ENCODE results near the gene TJP2. TPM values are rescaled to one million over a fixed set of nuclear protein-coding genes. Genes with fewer than 3 reads are reported as not detected.
A peak's percentile ranks its signal among the peaks of the same experiment; 100 is the strongest.

TJP2 gene
- total and polyA plus RNA-seq, 7 experiments from 2014 or later = 1.6 to 27.3 (median 11.3) TPM

- Mint-ChIP-seq H3K36me3 (peaks cover 13 to 56% (median 20%) of the 10 kb centered on the region in 5 donors), H3K27ac (no peak overlapping the region), H3K4me1 (no peaks in the 10 kb centered on the region), H3K9me3 (no peaks in the 10 kb centered on the region), H3K27me3 (no peaks in the 10 kb centered on the region), H3K4me3 (no peak overlapping the region)
- POLR2A ChIA-PET = no interaction called here
- intact Hi-C loops (cut with micrococcal nuclease) = no loop called here
- Histone ChIP-seq H3K4me1 (ENCODE audit: control insufficient read depth in 2 of 2, insufficient read depth in 2 of 2, low read length in 2 of 2) (no peaks in the 10 kb centered on the region), H3K9me3 (ENCODE audit: control insufficient read depth in 2 of 3, low read length in 3 of 3) (no peaks in the 10 kb centered on the region), H3K27ac (ENCODE audit: low read depth, low read length) (no peak overlapping the region), H3K4me3 (ENCODE audit: low read length) (no peak overlapping the region), H3K27me3 (ENCODE audit: control insufficient read depth in 2 of 2, insufficient read depth in 2 of 2, low read length in 2 of 2) (no peaks in the 10 kb centered on the region), H3K36me3 (ENCODE audit: control insufficient read depth in 2 of 3, insufficient read depth in 3 of 3, low read length in 3 of 3) (peaks cover 0 to 33% (median 0%) of the 10 kb centered on the region in 3 experiments)
- CTCF ChIA-PET = no interaction called here
- no peak for DNase-seq
- ATAC-seq = no peak
Observed at GRCh38 chr9:69249337-69249736, 75.3 kb downstream of the TJP2 start.

- Mint-ChIP-seq H3K4me3 (no peak overlapping the region), H3K4me1 (peaks cover 0 to under 1% (median 0%) of the 10 kb centered on the region in 7 donors), H3K9me3 (no peaks in the 10 kb centered on the region), H3K36me3 (peaks cover 13 to 52% (median 20%) of the 10 kb centered on the region in 5 donors), H3K27ac (peak overlapping the region in 1 of 9 donors; percentile 46), H3K27me3 (no peaks in the 10 kb centered on the region)
- Histone ChIP-seq H3K9me3 (ENCODE audit: control insufficient read depth in 2 of 3, low read length in 3 of 3) (no peaks in the 10 kb centered on the region), H3K4me3 (ENCODE audit: low read length) (no peak overlapping the region), H3K27ac (ENCODE audit: low read depth, low read length) (no peak overlapping the region), H3K4me1 (ENCODE audit: control insufficient read depth in 2 of 2, insufficient read depth in 2 of 2, low read length in 2 of 2) (no peaks in the 10 kb centered on the region), H3K36me3 (ENCODE audit: control insufficient read depth in 2 of 3, insufficient read depth in 3 of 3, low read length in 3 of 3) (peaks cover 0 to 34% (median 0%) of the 10 kb centered on the region in 3 experiments), H3K27me3 (ENCODE audit: control insufficient read depth in 2 of 2, insufficient read depth in 2 of 2, low read length in 2 of 2) (no peaks in the 10 kb centered on the region)
- intact Hi-C loops (cut with micrococcal nuclease) = no loop called here
- no peak for ATAC-seq
- POLR2A ChIA-PET = no interaction called here
- DNase-seq = no peak
- CTCF ChIA-PET = no interaction called here
Observed at GRCh38 chr9:69250681-69251080, 76.6 kb downstream of the TJP2 start.

GRCh38 chr9:69252436-69252835 is 78.4 kb downstream of the TJP2 start:
- H3K4me3 ChIP-seq (ENCODE audit: low read length) = no peak overlapping the region
- H3K36me3 Mint-ChIP-seq = peaks cover 3 to 44% (median 10%) of the 10 kb centered on the region in 5 donors
- no peaks in the 10 kb centered on the region for H3K9me3 ChIP-seq (ENCODE audit: control insufficient read depth in 2 of 3, low read length in 3 of 3)
- H3K27me3 ChIP-seq (ENCODE audit: control insufficient read depth in 2 of 2, insufficient read depth in 2 of 2, low read length in 2 of 2) = no peaks in the 10 kb centered on the region
- H3K4me1 ChIP-seq (ENCODE audit: control insufficient read depth in 2 of 2, insufficient read depth in 2 of 2, low read length in 2 of 2) = no peaks in the 10 kb centered on the region
- H3K27ac Mint-ChIP-seq = no peak overlapping the region
- H3K27me3 Mint-ChIP-seq = no peaks in the 10 kb centered on the region
- CTCF ChIA-PET = no interaction called here
- intact Hi-C loops (cut with micrococcal nuclease) = no loop called here
- DNase-seq (no peak), ATAC-seq (no peak)
- H3K4me1 Mint-ChIP-seq = peaks cover 0 to 3% (median 0%) of the 10 kb centered on the region in 7 donors
- no peaks in the 10 kb centered on the region for H3K9me3 Mint-ChIP-seq
- POLR2A ChIA-PET = no interaction called here
- peaks cover 0 to 21% (median 0%) of the 10 kb centered on the region in 3 experiments for H3K36me3 ChIP-seq (ENCODE audit: control insufficient read depth in 2 of 3, insufficient read depth in 3 of 3, low read length in 3 of 3)
- H3K4me3 Mint-ChIP-seq = no peak overlapping the region
- H3K27ac ChIP-seq (ENCODE audit: low read depth, low read length) = no peak overlapping the region

- Mint-ChIP-seq H3K27ac (no peak overlapping the region), H3K27me3 (no peaks in the 10 kb centered on the region), H3K4me3 (no peak overlapping the region), H3K4me1 (peaks cover 0 to 3% (median 0%) of the 10 kb centered on the region in 7 donors), H3K36me3 (peaks cover 0 to 38% (median 6%) of the 10 kb centered on the region in 5 donors), H3K9me3 (no peaks in the 10 kb centered on the region)
- Histone ChIP-seq H3K27ac (ENCODE audit: low read depth, low read length) (no peak overlapping the region), H3K4me1 (ENCODE audit: control insufficient read depth in 2 of 2, insufficient read depth in 2 of 2, low read length in 2 of 2) (no peaks in the 10 kb centered on the region), H3K36me3 (ENCODE audit: control insufficient read depth in 2 of 3, insufficient read depth in 3 of 3, low read length in 3 of 3) (peaks cover 0 to 16% (median 0%) of the 10 kb centered on the region in 3 experiments), H3K9me3 (ENCODE audit: control insufficient read depth in 2 of 3, low read length in 3 of 3) (no peaks in the 10 kb centered on the region), H3K4me3 (ENCODE audit: low read length) (no peak overlapping the region), H3K27me3 (ENCODE audit: control insufficient read depth in 2 of 2, insufficient read depth in 2 of 2, low read length in 2 of 2) (no peaks in the 10 kb centered on the region)
- intact Hi-C loops (cut with micrococcal nuclease) = no loop called here
- POLR2A ChIA-PET = no interaction called here
- CTCF ChIA-PET = no interaction called here
- DNase-seq = no peak
- ATAC-seq = no peak
Observed at GRCh38 chr9:69253057-69253456, 79.0 kb downstream of the TJP2 start.

GRCh38 chr9:69254223-69254622 is 80.1 kb downstream of the TJP2 start:
- Mint-ChIP-seq H3K27ac (no peak overlapping the region), H3K4me3 (no peak overlapping the region), H3K27me3 (no peaks in the 10 kb centered on the region), H3K4me1 (peaks cover 0 to 3% (median 0%) of the 10 kb centered on the region in 7 donors), H3K9me3 (no peaks in the 10 kb centered on the region), H3K36me3 (peaks cover 0 to 31% (median 4%) of the 10 kb centered on the region in 5 donors)
- Histone ChIP-seq H3K27me3 (ENCODE audit: control insufficient read depth in 2 of 2, insufficient read depth in 2 of 2, low read length in 2 of 2) (no peaks in the 10 kb centered on the region), H3K4me1 (ENCODE audit: control insufficient read depth in 2 of 2, insufficient read depth in 2 of 2, low read length in 2 of 2) (no peaks in the 10 kb centered on the region), H3K36me3 (ENCODE audit: control insufficient read depth in 2 of 3, insufficient read depth in 3 of 3, low read length in 3 of 3) (peaks cover 0 to 16% (median 0%) of the 10 kb centered on the region in 3 experiments), H3K27ac (ENCODE audit: low read depth, low read length) (no peak overlapping the region), H3K4me3 (ENCODE audit: low read length) (no peak overlapping the region), H3K9me3 (ENCODE audit: control insufficient read depth in 2 of 3, low read length in 3 of 3) (no peaks in the 10 kb centered on the region)
- ATAC-seq (no peak), DNase-seq (no peak)
- intact Hi-C loops (cut with micrococcal nuclease) = no loop called here
- ChIA-PET CTCF (no interaction called here), POLR2A (interaction anchor here (0.9 kb wide), 1 partner anchor 9 kb away, joined by 3 read pairs; no protein-coding TSS in a partner anchor)

- ChIA-PET POLR2A (no interaction called here), CTCF (interaction anchor here (0.7 kb wide), 1 partner anchor 203 kb away, joined by 7 read pairs; no protein-coding TSS in a partner anchor)
- intact Hi-C loops (cut with micrococcal nuclease) = no loop called here
- no peak overlapping the region for H3K4me3 Mint-ChIP-seq
- no peaks in the 10 kb centered on the region for H3K9me3 ChIP-seq (ENCODE audit: control insufficient read depth in 2 of 3, low read length in 3 of 3)
- ATAC-seq (no peak), DNase-seq (no peak)
- no peaks in the 10 kb centered on the region for H3K9me3 Mint-ChIP-seq
- H3K4me1 Mint-ChIP-seq = peaks cover 0 to 3% (median 0%) of the 10 kb centered on the region in 7 donors
- no peaks in the 10 kb centered on the region for H3K27me3 Mint-ChIP-seq
- peaks cover 0 to 16% (median 0%) of the 10 kb centered on the region in 3 experiments for H3K36me3 ChIP-seq (ENCODE audit: control insufficient read depth in 2 of 3, insufficient read depth in 3 of 3, low read length in 3 of 3)
- no peaks in the 10 kb centered on the region for H3K27me3 ChIP-seq (ENCODE audit: control insufficient read depth in 2 of 2, insufficient read depth in 2 of 2, low read length in 2 of 2)
- no peak overlapping the region for H3K27ac Mint-ChIP-seq
- H3K36me3 Mint-ChIP-seq = peaks cover 0 to 31% (median 4%) of the 10 kb centered on the region in 5 donors
- H3K4me1 ChIP-seq (ENCODE audit: control insufficient read depth in 2 of 2, insufficient read depth in 2 of 2, low read length in 2 of 2) = no peaks in the 10 kb centered on the region
- no peak overlapping the region for H3K4me3 ChIP-seq (ENCODE audit: low read length)
- H3K27ac ChIP-seq (ENCODE audit: low read depth, low read length) = no peak overlapping the region
Observed at GRCh38 chr9:69255591-69255990, 81.5 kb downstream of the TJP2 start.

GRCh38 chr9:69258551-69258950 is 84.5 kb downstream of the TJP2 start:
- no peak overlapping the region for H3K4me3 Mint-ChIP-seq
- ChIA-PET CTCF (no interaction called here), POLR2A (no interaction called here)
- H3K27me3 Mint-ChIP-seq = peaks cover 0 to 8% (median 0%) of the 10 kb centered on the region in 5 donors
- DNase-seq = no peak
- H3K4me1 ChIP-seq (ENCODE audit: control insufficient read depth in 2 of 2, insufficient read depth in 2 of 2, low read length in 2 of 2) = no peaks in the 10 kb centered on the region
- no peak overlapping the region for H3K4me3 ChIP-seq (ENCODE audit: low read length)
- no peaks in the 10 kb centered on the region for H3K27me3 ChIP-seq (ENCODE audit: control insufficient read depth in 2 of 2, insufficient read depth in 2 of 2, low read length in 2 of 2)
- H3K27ac ChIP-seq (ENCODE audit: low read depth, low read length) = no peak overlapping the region
- no peaks in the 10 kb centered on the region for H3K9me3 ChIP-seq (ENCODE audit: control insufficient read depth in 2 of 3, low read length in 3 of 3)
- H3K9me3 Mint-ChIP-seq = no peaks in the 10 kb centered on the region
- H3K36me3 ChIP-seq (ENCODE audit: control insufficient read depth in 2 of 3, insufficient read depth in 3 of 3, low read length in 3 of 3) = peaks cover 0 to 7% (median 0%) of the 10 kb centered on the region in 3 experiments
- peaks cover 0 to 3% (median 0%) of the 10 kb centered on the region in 7 donors for H3K4me1 Mint-ChIP-seq
- intact Hi-C loops (cut with micrococcal nuclease) = no loop called here
- no peak for ATAC-seq
- peaks cover 0 to 15% (median 0%) of the 10 kb centered on the region in 5 donors for H3K36me3 Mint-ChIP-seq
- no peak overlapping the region for H3K27ac Mint-ChIP-seq
